Liver (tissue), 9 donors: ENCODE measurements around the gene STXBP1. TPM values are rescaled to one million over a fixed set of nuclear protein-coding genes. Genes with fewer than 3 reads are reported as not detected.
"Not testable (repeated sequence)": the region's sequence is repeated elsewhere in the genome, so short reads cannot be mapped to it uniquely, and the experiment has no call there.

Experiments
- DNase-seq: peaks from one replicate; pipeline ENCODE4 v3.0.0-alpha.2; 2017; ENCODE audit warnings: low spot score
- H3K27ac ChIP-seq, 2 donors: one replicate each; pipeline ENCODE4 v1.7.0; 2013; ENCODE audit warnings: inconsistent platforms in 2 of 2, low read length in 2 of 2, control low read depth in 1 of 2, low read depth in 1 of 2, mild to moderate bottlenecking in 1 of 2
- H3K27me3 ChIP-seq, 4 donors: one replicate each; pipeline versions ENCODE4 v1.6.1 to v1.7.0; 2013; ENCODE audit warnings: low read length in 3 of 4, inconsistent platforms in 1 of 4, mild to moderate bottlenecking in 1 of 4, moderate library complexity in 1 of 4; ENCODE audit not compliant: control insufficient read depth in 4 of 4, insufficient read depth in 4 of 4
- H3K36me3 ChIP-seq, 4 donors: one replicate each; pipeline versions ENCODE4 v1.6.1 to v1.7.0; 2013; ENCODE audit warnings: low read length in 3 of 4, mild to moderate bottlenecking in 3 of 4, low read depth in 1 of 4, moderate library complexity in 1 of 4; ENCODE audit not compliant: control insufficient read depth in 4 of 4, insufficient read depth in 3 of 4
- H3K4me1 ChIP-seq, 4 donors: one replicate each; pipeline versions ENCODE4 v1.6.1 to v1.7.0; 2013; ENCODE audit warnings: low read length in 3 of 4, mild to moderate bottlenecking in 3 of 4, moderate library complexity in 1 of 4; ENCODE audit not compliant: control insufficient read depth in 4 of 4, insufficient read depth in 4 of 4
- H3K4me3 ChIP-seq, 3 donors: one replicate each; pipeline versions ENCODE4 v1.6.1 to v1.7.0; 2013; ENCODE audit warnings: low read length in 3 of 3, control low read depth in 1 of 3, low read depth in 1 of 3, mild to moderate bottlenecking in 1 of 3
- H3K9ac ChIP-seq, 2 donors: one replicate each; pipeline ENCODE4 v1.7.0; 2013; ENCODE audit warnings: low read length in 2 of 2, mild to moderate bottlenecking in 2 of 2, moderate library complexity in 2 of 2, control low read depth in 1 of 2, low read depth in 1 of 2
- H3K9me3 ChIP-seq, 4 donors: one replicate each; pipeline versions ENCODE4 v1.6.1 to v1.7.0; 2013; ENCODE audit warnings: low read length in 3 of 4; ENCODE audit not compliant: control insufficient read depth in 4 of 4
- ATF3 ChIP-seq: IDR thresholded peaks from 2 replicates; pipeline ENCODE4 v1.6.1; 2016; ENCODE audit warnings: antibody characterized with exemption
- HNF4A ChIP-seq, 2 donors: conservative IDR thresholded peaks; 2 replicates each; pipeline ENCODE4 v1.6.1; 2016; ENCODE audit warnings: antibody characterized with exemption in 2 of 2, mild to moderate bottlenecking in 2 of 2
- MAX ChIP-seq: IDR thresholded peaks from 2 replicates; pipeline ENCODE4 v1.6.1; 2016; ENCODE audit warnings: antibody characterized with exemption
- NR2F2 ChIP-seq: IDR thresholded peaks from 2 replicates; pipeline ENCODE4 v1.6.1; 2016; ENCODE audit warnings: antibody characterized with exemption
- RXRA ChIP-seq, 2 donors: IDR thresholded peaks; 2 replicates each; pipeline ENCODE4 v1.6.1; 2017 to 2018; ENCODE audit warnings: antibody characterized with exemption in 2 of 2, mild to moderate bottlenecking in 1 of 2
- SP1 ChIP-seq: IDR thresholded peaks from 2 replicates; pipeline ENCODE4 v1.6.1; 2018; ENCODE audit warnings: antibody characterized with exemption, mild to moderate bottlenecking
- TAF1 ChIP-seq: conservative IDR thresholded peaks from 2 replicates; pipeline ENCODE4 v1.6.1; 2016; ENCODE audit warnings: antibody characterized with exemption, mild to moderate bottlenecking
- YY1 ChIP-seq: IDR thresholded peaks from 2 replicates; pipeline ENCODE4 v1.6.1; 2016; ENCODE audit warnings: antibody characterized with exemption, mild to moderate bottlenecking
- WGBS: extraction: QIAGEN DNeasy Blood & Tissue Kit; methylation state at CpG from one replicate; pipeline ENCODE4 v1.1.7; 2013; 5-methylcytosine and 5-hydroxymethylcytosine counted together
- polyA plus RNA-seq, 2 donors: library from polyadenylated mRNA; stranded (reverse) in 1 of 2; unstranded in 1 of 2; fragments of 200-250 nt in 1 of 2; fragments of >200 nt in 1 of 2; fragmentation: Nextera tagmentation in 1 of 2; extraction: Ambion mirVana in 1 of 2; gene quantifications; one replicate each; pipeline versions ENCODE4 v1.2.1 to v1.2.3, GENCODE V29; 2013 to 2015
- total RNA-seq, 2 donors: library from RNA; depleted of rRNA; stranded (reverse); fragments of >200 nt; gene quantifications; one replicate each; pipeline ENCODE4 v1.2.3, GENCODE V29; 2014
- TF ChIP-seq, protein P1 (sequence below): IDR thresholded peaks from 2 replicates; pipeline ENCODE4 v1.6.1; 2016; ENCODE audit warnings: antibody characterized with exemption, mild to moderate bottlenecking
- TF ChIP-seq, protein P2 (sequence below): fragments of 150-350 bp; IDR thresholded peaks from 2 replicates; pipeline ENCODE4 v1.5.1; 2017; ENCODE audit warnings: improper control_type of control experiment, low read depth, low read length; ENCODE audit not compliant: missing input control
- TF ChIP-seq, protein P3 (sequence below): IDR thresholded peaks from 2 replicates; pipeline ENCODE4 v1.6.1; 2016; ENCODE audit warnings: antibody characterized with exemption
- donor health status: healthy.
- donor health status: healthy.
- donor health status: healthy.
- donor health status: healthy.
- donor health status: healthy.

STXBP1 gene
- total and polyA plus RNA-seq, 4 donors: 1.7 to 4.6 (median 2.3) TPM

DNA sequence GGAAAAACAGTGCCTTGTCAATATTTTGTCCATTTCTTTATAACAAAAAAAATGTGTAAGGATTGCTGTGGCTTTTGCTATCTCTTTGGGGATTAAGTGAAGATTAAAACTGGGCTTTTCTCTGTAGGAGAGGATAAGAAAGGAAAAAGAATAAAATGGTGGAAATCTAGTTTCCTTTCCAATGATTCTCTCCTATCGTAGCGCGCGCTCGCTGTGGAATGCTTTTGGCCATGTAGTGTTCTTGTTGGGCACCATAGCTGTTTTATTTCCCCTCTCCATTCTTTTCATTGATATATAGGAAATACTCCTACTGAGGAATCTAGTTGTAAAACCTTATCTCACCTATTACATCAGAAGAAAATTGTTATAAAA is 1.5 kb downstream of the STXBP1 start (continued):
- TF ChIP-seq ATF3: no peak
- TF ChIP-seq, protein P1, sequence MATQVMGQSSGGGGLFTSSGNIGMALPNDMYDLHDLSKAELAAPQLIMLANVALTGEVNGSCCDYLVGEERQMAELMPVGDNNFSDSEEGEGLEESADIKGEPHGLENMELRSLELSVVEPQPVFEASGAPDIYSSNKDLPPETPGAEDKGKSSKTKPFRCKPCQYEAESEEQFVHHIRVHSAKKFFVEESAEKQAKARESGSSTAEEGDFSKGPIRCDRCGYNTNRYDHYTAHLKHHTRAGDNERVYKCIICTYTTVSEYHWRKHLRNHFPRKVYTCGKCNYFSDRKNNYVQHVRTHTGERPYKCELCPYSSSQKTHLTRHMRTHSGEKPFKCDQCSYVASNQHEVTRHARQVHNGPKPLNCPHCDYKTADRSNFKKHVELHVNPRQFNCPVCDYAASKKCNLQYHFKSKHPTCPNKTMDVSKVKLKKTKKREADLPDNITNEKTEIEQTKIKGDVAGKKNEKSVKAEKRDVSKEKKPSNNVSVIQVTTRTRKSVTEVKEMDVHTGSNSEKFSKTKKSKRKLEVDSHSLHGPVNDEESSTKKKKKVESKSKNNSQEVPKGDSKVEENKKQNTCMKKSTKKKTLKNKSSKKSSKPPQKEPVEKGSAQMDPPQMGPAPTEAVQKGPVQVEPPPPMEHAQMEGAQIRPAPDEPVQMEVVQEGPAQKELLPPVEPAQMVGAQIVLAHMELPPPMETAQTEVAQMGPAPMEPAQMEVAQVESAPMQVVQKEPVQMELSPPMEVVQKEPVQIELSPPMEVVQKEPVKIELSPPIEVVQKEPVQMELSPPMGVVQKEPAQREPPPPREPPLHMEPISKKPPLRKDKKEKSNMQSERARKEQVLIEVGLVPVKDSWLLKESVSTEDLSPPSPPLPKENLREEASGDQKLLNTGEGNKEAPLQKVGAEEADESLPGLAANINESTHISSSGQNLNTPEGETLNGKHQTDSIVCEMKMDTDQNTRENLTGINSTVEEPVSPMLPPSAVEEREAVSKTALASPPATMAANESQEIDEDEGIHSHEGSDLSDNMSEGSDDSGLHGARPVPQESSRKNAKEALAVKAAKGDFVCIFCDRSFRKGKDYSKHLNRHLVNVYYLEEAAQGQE: no peak

DNA sequence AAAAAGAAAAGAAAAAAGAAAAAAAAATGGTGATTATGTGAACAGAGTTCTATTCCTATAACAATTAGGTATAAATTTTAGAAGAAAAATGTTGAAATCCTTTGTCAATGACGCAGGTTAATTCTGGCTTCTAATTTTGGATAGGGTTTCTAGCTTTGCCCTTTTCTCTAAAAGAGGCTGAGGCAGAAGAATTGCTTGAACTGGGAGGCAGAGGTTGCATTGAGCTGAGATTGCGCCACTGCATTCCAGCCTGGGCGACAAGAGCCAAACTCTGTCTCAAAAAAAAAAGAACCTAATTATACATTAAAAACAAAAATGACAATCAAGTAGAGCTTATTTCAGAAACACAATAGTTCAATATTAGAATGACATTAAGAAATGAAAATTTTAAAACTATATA is 2.9 kb downstream of the STXBP1 start:
- Histone ChIP-seq H3K27me3 (no peaks in the 10 kb centered on the region), H3K4me1 (peaks cover 3 to 19% (median 14%) of the 10 kb centered on the region in 4 donors), H3K27ac (no peak overlapping the region), H3K9ac (no peak overlapping the region), H3K4me3 (no peak overlapping the region), H3K36me3 (no peaks in the 10 kb centered on the region), H3K9me3 (no peaks in the 10 kb centered on the region)
- WGBS: 38% methylated on average over 3 of the region's 3 CpGs
- DNase-seq: no peak
- peak in 1 of 2 donors; percentile 12 for TF ChIP-seq HNF4A (conservative IDR thresholded peaks at IDR 0.05)
- TF ChIP-seq, protein P2, sequence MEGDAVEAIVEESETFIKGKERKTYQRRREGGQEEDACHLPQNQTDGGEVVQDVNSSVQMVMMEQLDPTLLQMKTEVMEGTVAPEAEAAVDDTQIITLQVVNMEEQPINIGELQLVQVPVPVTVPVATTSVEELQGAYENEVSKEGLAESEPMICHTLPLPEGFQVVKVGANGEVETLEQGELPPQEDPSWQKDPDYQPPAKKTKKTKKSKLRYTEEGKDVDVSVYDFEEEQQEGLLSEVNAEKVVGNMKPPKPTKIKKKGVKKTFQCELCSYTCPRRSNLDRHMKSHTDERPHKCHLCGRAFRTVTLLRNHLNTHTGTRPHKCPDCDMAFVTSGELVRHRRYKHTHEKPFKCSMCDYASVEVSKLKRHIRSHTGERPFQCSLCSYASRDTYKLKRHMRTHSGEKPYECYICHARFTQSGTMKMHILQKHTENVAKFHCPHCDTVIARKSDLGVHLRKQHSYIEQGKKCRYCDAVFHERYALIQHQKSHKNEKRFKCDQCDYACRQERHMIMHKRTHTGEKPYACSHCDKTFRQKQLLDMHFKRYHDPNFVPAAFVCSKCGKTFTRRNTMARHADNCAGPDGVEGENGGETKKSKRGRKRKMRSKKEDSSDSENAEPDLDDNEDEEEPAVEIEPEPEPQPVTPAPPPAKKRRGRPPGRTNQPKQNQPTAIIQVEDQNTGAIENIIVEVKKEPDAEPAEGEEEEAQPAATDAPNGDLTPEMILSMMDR: no peak

- 92% methylated on average over 10 of the region's 10 CpGs for WGBS
- not testable (repeated sequence) for H3K36me3 ChIP-seq, H3K27me3 ChIP-seq, H3K4me1 ChIP-seq, DNase-seq, H3K9ac ChIP-seq, H3K27ac ChIP-seq, H3K9me3 ChIP-seq, H3K4me3 ChIP-seq
These were observed 9.4 kb downstream of the STXBP1 start for GRCh38 chr9:127621339-127621970.

- no peaks in the 10 kb centered on the region for H3K9me3 ChIP-seq
- H3K36me3 ChIP-seq: no peaks in the 10 kb centered on the region
- H3K4me3 ChIP-seq: no peak overlapping the region
- no peak for DNase-seq
- H3K27me3 ChIP-seq: no peaks in the 10 kb centered on the region
- no peaks in the 10 kb centered on the region for H3K4me1 ChIP-seq
- H3K9ac ChIP-seq: no peak overlapping the region
- no peak overlapping the region for H3K27ac ChIP-seq
- 72% methylated on average over 8 of the region's 8 CpGs for WGBS
- TF ChIP-seq SP1 (no peak), TAF1 (no peak), YY1 (no peak), NR2F2 (no peak), RXRA (IDR thresholded peaks at IDR 0.05) (no peak), MAX (no peak), HNF4A (conservative IDR thresholded peaks at IDR 0.05) (no peak), ATF3 (no peak)
- TF ChIP-seq, protein P3, sequence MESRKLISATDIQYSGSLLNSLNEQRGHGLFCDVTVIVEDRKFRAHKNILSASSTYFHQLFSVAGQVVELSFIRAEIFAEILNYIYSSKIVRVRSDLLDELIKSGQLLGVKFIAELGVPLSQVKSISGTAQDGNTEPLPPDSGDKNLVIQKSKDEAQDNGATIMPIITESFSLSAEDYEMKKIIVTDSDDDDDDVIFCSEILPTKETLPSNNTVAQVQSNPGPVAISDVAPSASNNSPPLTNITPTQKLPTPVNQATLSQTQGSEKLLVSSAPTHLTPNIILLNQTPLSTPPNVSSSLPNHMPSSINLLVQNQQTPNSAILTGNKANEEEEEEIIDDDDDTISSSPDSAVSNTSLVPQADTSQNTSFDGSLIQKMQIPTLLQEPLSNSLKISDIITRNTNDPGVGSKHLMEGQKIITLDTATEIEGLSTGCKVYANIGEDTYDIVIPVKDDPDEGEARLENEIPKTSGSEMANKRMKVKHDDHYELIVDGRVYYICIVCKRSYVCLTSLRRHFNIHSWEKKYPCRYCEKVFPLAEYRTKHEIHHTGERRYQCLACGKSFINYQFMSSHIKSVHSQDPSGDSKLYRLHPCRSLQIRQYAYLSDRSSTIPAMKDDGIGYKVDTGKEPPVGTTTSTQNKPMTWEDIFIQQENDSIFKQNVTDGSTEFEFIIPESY: no peak
- TF ChIP-seq, protein P1: no peak
These were observed 14.8 kb downstream of the STXBP1 start for GRCh38 chr9:127626752-127627493.
